Prostate gland (tissue), 2 donors: ENCODE data around the gene MRPS27. TPM values are rescaled to one million over a fixed set of nuclear protein-coding genes. Genes with fewer than 3 reads are reported as not detected.

Experiments
- DNase-seq: peaks from one replicate; pipeline ENCODE4 v3.0.0-alpha.2; 2019; ENCODE audit warnings: low spot score
- H3K27ac ChIP-seq, 2 donors: fragments of 200-600 bp; sonication (generic); 2 replicates each; pipeline ENCODE4 v1.5.1; 2017 to 2019
- H3K27me3 ChIP-seq: fragments of 200-600 bp; sonication (generic); replicated peaks from 2 replicates; pipeline ENCODE4 v1.5.1; 2019; ENCODE audit not compliant: insufficient read depth
- H3K36me3 ChIP-seq, 2 donors: fragments of 200-600 bp; sonication (generic); 1 replicate in 1 of 2; 2 replicates in 1 of 2; pipeline versions ENCODE4 v1.5.1 to v1.8.1; 2017 to 2019
- H3K4me1 ChIP-seq: fragments of 200-600 bp; sonication (generic); replicated peaks from 2 replicates; pipeline ENCODE4 v1.5.1; 2019
- H3K4me3 ChIP-seq, 2 donors: fragments of 200-600 bp; sonication (generic); 2 replicates each; pipeline ENCODE4 v1.5.1; 2017 to 2019
- H3K9me3 ChIP-seq: fragments of 200-600 bp; sonication (generic); 2 replicates; pipeline ENCODE4 v1.5.1; 2017
- POLR2A ChIP-seq: fragments of 450-650 bp; IDR thresholded peaks from one replicate; pipeline ENCODE4 v1.6.1; 2016; ENCODE audit warnings: antibody characterized with exemption, mild to moderate bottlenecking
- POLR2AphosphoS5 ChIP-seq: sonication (generic); formaldehyde crosslinking; IDR thresholded peaks from one replicate; pipeline ENCODE4 v1.6.1; 2017; ENCODE audit warnings: antibody characterized with exemption
- WGBS: methylation state at CpG from one replicate; pipeline ENCODE4 v1.1.5; 2018; 5-methylcytosine and 5-hydroxymethylcytosine counted together
- intact Hi-C: fragments of 100-400 bp; cut with DNase I; formaldehyde crosslinking; loops from one replicate; pipeline ENCODE4 v1.14.2; 2022
- total RNA-seq, 2 donors: library from RNA; depleted of rRNA; stranded (reverse); fragments of >200 nt; gene quantifications; one replicate each; pipeline ENCODE4 v1.1.0, GENCODE V29; 2016
- TF ChIP-seq, protein P1 (sequence below), 4 experiments: fragments of 200-600 bp in 2 of 4; fragments of 450-650 bp in 2 of 4; sonication (generic) in 2 of 4; IDR thresholded peaks; 1 replicate in 3 of 4; 2 replicates in 1 of 4; pipeline ENCODE4 v1.5.1; 2016 to 2019; ENCODE audit warnings: antibody characterized with exemption in 4 of 4, mild to moderate bottlenecking in 2 of 4, moderate library complexity in 2 of 4

The MRPS27 gene
- total RNA-seq, 2 donors from 2014 or later, result 43.3 to 51.1 TPM

GRCh38 chr5:72284559-72285423, 35.2 kb downstream of the MRPS27 start:
- no peak overlapping the region for H3K4me3 ChIP-seq
- intact Hi-C loops, result loop anchor here (10.0 kb wide), 1 partner anchor 310 kb away; no protein-coding TSS in a partner anchor

DNA sequence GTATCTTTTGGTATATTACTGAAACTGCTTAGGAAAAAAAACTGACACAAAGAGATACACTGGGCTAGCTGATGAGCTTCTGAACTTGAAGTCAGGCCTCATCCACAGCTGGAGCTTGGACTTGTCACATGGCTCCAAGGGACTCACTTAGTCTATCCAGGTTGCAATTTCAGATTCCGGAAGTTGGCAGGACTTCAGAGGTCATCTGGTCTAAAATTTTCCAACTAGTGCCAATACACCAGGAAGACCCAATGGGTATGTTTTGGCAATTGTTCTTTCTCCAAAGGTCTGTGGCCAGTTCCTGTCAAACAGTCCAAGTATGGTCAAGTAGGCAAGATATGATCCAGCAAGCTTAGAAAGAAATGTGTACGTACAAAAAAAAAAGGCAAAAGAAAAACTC, 36.7 kb downstream of the MRPS27 start:
- peak overlapping the region; percentile 58 to 65 for H3K27ac ChIP-seq
- no peak for DNase-seq
- 66% methylated on average over 2 of the region's 2 CpGs for WGBS
- H3K9me3 ChIP-seq, result no peaks in the 10 kb centered on the region
- TF ChIP-seq POLR2A (no peak), POLR2AphosphoS5 (no peak)
- TF ChIP-seq, protein P1, sequence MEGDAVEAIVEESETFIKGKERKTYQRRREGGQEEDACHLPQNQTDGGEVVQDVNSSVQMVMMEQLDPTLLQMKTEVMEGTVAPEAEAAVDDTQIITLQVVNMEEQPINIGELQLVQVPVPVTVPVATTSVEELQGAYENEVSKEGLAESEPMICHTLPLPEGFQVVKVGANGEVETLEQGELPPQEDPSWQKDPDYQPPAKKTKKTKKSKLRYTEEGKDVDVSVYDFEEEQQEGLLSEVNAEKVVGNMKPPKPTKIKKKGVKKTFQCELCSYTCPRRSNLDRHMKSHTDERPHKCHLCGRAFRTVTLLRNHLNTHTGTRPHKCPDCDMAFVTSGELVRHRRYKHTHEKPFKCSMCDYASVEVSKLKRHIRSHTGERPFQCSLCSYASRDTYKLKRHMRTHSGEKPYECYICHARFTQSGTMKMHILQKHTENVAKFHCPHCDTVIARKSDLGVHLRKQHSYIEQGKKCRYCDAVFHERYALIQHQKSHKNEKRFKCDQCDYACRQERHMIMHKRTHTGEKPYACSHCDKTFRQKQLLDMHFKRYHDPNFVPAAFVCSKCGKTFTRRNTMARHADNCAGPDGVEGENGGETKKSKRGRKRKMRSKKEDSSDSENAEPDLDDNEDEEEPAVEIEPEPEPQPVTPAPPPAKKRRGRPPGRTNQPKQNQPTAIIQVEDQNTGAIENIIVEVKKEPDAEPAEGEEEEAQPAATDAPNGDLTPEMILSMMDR (IDR thresholded peaks at IDR 0.05), result no peak
- no peaks in the 10 kb centered on the region for H3K27me3 ChIP-seq
- H3K4me3 ChIP-seq, result no peak overlapping the region
- intact Hi-C loops, result loop anchor here (10.0 kb wide), 1 partner anchor 309 kb away; no protein-coding TSS in a partner anchor
- no peaks in the 10 kb centered on the region for H3K4me1 ChIP-seq
- no peaks in the 10 kb centered on the region for H3K36me3 ChIP-seq

More at GRCh38 chr5:72284559-72285423, 35.2 kb downstream of the MRPS27 start:
- no peaks in the 10 kb centered on the region for H3K27me3 ChIP-seq
- TF ChIP-seq POLR2AphosphoS5, result no peak
- TF ChIP-seq POLR2A, result no peak
- TF ChIP-seq, protein P1 (IDR thresholded peaks at IDR 0.05), result no peak
- no peak for DNase-seq
- no peaks in the 10 kb centered on the region for H3K36me3 ChIP-seq
- no peaks in the 10 kb centered on the region for H3K9me3 ChIP-seq
- H3K27ac ChIP-seq, result no peak overlapping the region
- WGBS, result 85% methylated on average over 3 of the region's 3 CpGs
- H3K4me1 ChIP-seq, result no peaks in the 10 kb centered on the region

GRCh38 chr5:72282878-72283277, 37.2 kb downstream of the MRPS27 start:
- TF ChIP-seq POLR2AphosphoS5 (no peak), POLR2A (no peak)
- TF ChIP-seq, protein P1 (IDR thresholded peaks at IDR 0.05), result no peak
- Histone ChIP-seq H3K9me3 (no peaks in the 10 kb centered on the region), H3K27me3 (no peaks in the 10 kb centered on the region), H3K4me1 (no peaks in the 10 kb centered on the region), H3K36me3 (no peaks in the 10 kb centered on the region), H3K27ac (peak overlapping the region; percentile 58 to 65), H3K4me3 (no peak overlapping the region)
- no peak for DNase-seq
- intact Hi-C loops, result loop anchor here (10.0 kb wide), 1 partner anchor 308 kb away; no protein-coding TSS in a partner anchor
- WGBS, result 31% methylated on average over 2 of the region's 2 CpGs

GRCh38 chr5:72281764-72282499, 38.1 kb downstream of the MRPS27 start:
- H3K27ac ChIP-seq, result peak overlapping the region; percentile 58 to 65
- H3K9me3 ChIP-seq, result no peaks in the 10 kb centered on the region
- TF ChIP-seq, protein P1 (IDR thresholded peaks at IDR 0.05), result no peak
- TF ChIP-seq POLR2AphosphoS5, result peak; percentile 68
- no peaks in the 10 kb centered on the region for H3K4me1 ChIP-seq
- intact Hi-C loops, result loop anchor here (10.0 kb wide), 1 partner anchor 307 kb away; no protein-coding TSS in a partner anchor
- WGBS, result 40% methylated on average over 3 of the region's 3 CpGs
- no peak for DNase-seq
- no peak overlapping the region for H3K4me3 ChIP-seq
- no peaks in the 10 kb centered on the region for H3K36me3 ChIP-seq
- H3K27me3 ChIP-seq, result no peaks in the 10 kb centered on the region
